Stimulated activated CD4-positive, alpha-beta T cell treated with anti-CD3 and anti-CD28 coated beads, Interleukin-15, amount 100 ng/mL, for 48 hours (primary cell): ENCODE data around the gene LARGE1.

ENCODE experiments used
- DNase-seq, 2 donors: peaks; one replicate each; pipeline ENCODE4 v3.0.0-alpha.2; 2020; ENCODE audit warnings: low read depth in 2 of 2

The LARGE1 gene

DNA sequence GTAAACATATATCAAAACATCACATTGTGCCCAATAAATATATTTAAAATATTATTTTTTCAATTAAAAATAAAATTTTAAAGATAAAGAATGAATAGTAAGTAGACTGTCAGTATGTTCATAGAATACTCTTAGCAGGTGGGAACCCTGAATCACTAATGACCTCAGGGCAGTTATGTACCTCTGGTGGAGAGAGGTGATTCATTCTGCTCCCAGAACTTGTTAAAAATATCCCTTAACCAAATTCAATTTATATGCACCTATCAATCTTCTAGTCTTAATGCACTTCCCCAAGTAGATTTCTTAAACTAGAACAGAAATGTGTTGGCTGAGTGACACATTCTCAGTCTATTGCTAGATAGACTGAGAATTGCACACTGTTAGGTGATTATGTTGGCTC, 678.2 kb downstream of the LARGE1 start:
- DNase-seq = no peak

DNA sequence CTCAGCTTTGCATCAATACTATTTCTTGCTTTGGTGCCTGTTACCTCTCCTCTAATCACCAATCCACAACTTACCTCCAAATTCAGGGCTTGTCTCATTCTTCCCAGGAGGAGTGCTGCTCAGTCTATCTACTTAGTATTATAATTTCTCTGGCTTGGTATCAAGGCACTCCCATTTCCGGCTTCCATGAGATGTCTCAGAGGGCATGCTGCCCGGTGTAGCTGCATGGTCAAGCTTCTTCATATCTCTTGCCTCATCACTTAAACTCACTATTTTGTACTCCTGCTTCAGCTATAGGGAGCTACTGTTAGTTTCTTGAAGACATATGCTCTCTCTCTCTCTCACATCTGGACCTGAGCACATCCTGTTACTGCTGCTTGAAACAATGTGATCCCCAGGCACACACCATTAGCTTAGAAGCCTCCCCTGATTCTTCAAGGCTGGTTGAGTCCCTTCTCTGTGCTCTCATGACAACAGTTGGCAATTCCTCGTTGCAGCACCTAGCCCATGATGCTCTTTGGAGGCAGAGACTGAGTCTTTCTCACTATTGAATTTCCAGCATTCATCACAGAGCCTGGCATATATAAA, 679.3 kb downstream of the LARGE1 start:
- no peak for DNase-seq

GRCh38 chr22:33232071-33232470, 688.2 kb downstream of the LARGE1 start:
- no peak for DNase-seq

DNA sequence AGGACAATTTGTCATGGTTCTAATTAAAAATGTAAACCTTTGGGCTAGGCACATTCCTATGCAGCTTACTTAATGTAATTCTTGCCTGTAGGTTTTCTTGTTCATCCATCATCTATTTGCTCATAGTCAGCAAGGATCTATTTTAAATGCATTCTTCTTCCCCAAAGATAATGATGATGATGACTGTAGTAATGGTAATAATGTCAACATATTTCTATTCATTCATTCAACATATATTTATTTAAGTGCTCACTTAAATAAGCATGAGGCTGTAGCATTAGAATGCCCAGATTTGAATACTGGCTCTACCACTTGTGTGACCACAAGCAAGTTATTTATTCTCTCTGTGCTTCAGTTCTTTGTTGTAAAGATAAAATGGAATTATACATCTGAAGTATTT, 692.5 kb downstream of the LARGE1 start:
- DNase-seq = no peak

DNA sequence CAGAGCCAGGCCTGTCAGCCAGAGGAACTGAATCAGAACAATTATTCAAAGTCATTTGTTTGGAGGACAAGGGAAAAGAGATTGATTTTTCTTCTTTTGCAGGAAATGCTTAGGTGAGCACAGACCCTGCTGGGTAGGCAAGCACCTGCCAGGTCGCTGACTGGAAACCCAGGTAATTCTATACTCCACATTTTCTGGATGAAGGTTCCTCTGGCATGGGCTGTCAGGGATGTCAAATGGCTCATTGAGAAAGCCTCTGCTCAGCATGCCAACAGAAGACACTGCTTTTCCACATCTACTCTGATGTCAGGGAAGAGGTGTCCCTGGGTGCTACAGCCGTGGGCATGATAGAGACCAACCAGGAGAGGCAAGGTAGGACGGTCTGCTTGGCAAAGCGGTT, 695.4 kb downstream of the LARGE1 start:
- DNase-seq = no peak
